Measurements from ENCODE around the gene ADD2.

ADD2 gene

GRCh38 chr2:70752396-70752795, 15.6 kb downstream of the ADD2 start:
- TF ChIP-seq FOXA1 (IDR thresholded peaks at IDR 0.05): no peak
- TF ChIP-seq L3MBTL2 (conservative IDR thresholded peaks at IDR 0.05): no peak
- TF ChIP-seq TARDBP (IDR thresholded peaks at IDR 0.05): no peak
- no peak for TF ChIP-seq CTBP1 (IDR thresholded peaks at IDR 0.05; ENCODE audit: borderline replicate concordance)
- TF ChIP-seq SP1 (IDR thresholded peaks at IDR 0.05): no peak
- TF ChIP-seq NFRKB (IDR thresholded peaks at IDR 0.05): no peak
- TF ChIP-seq FOXM1 (IDR thresholded peaks at IDR 0.05; ENCODE audit: borderline replicate concordance): no peak
- no peak for TF ChIP-seq ZNF384 (IDR thresholded peaks at IDR 0.05)
- no peak for TF ChIP-seq HDGF (IDR thresholded peaks at IDR 0.05; ENCODE audit: borderline replicate concordance)
- no peak for TF ChIP-seq SUZ12 (IDR thresholded peaks at IDR 0.05)
- no peak for TF ChIP-seq BHLHE40 (IDR thresholded peaks at IDR 0.05; ENCODE audit: borderline replicate concordance)
- no peak for TF ChIP-seq LEF1 (IDR thresholded peaks at IDR 0.05; ENCODE audit: borderline replicate concordance)
- no peak for TF ChIP-seq FOXK2 (IDR thresholded peaks at IDR 0.05)
- TF ChIP-seq ARNT (IDR thresholded peaks at IDR 0.05): no peak
- TF ChIP-seq PKNOX1 (IDR thresholded peaks at IDR 0.05): no peak
- no peak for TF ChIP-seq ELF4 (IDR thresholded peaks at IDR 0.05)
- CTCF ChIA-PET: no interaction called here
- DNase-seq (ENCODE audit: extremely low spot score): no peak
- POLR2A ChIA-PET: no interaction called here

- ChIA-PET CTCF (no interaction called here), POLR2A (no interaction called here)
- TF ChIP-seq HDGF (IDR thresholded peaks at IDR 0.05; ENCODE audit: borderline replicate concordance) (no peak), ELF4 (IDR thresholded peaks at IDR 0.05) (no peak), SUZ12 (IDR thresholded peaks at IDR 0.05) (no peak), BHLHE40 (IDR thresholded peaks at IDR 0.05; ENCODE audit: borderline replicate concordance) (no peak), LEF1 (IDR thresholded peaks at IDR 0.05; ENCODE audit: borderline replicate concordance) (no peak), ZNF384 (IDR thresholded peaks at IDR 0.05) (no peak), SP1 (IDR thresholded peaks at IDR 0.05) (no peak), FOXA1 (IDR thresholded peaks at IDR 0.05) (no peak), L3MBTL2 (conservative IDR thresholded peaks at IDR 0.05) (no peak), PKNOX1 (IDR thresholded peaks at IDR 0.05) (no peak), TARDBP (IDR thresholded peaks at IDR 0.05) (no peak), FOXM1 (IDR thresholded peaks at IDR 0.05; ENCODE audit: borderline replicate concordance) (no peak), CTBP1 (IDR thresholded peaks at IDR 0.05; ENCODE audit: borderline replicate concordance) (no peak), ARNT (IDR thresholded peaks at IDR 0.05) (no peak), NFRKB (IDR thresholded peaks at IDR 0.05) (no peak), FOXK2 (IDR thresholded peaks at IDR 0.05) (no peak)
- no peak for DNase-seq (ENCODE audit: extremely low spot score)
These were observed 16.1 kb downstream of the ADD2 start for GRCh38 chr2:70751881-70752280.

- POLR2A ChIA-PET: no interaction called here
- CTCF ChIA-PET: no interaction called here
- no peak for TF ChIP-seq TARDBP (IDR thresholded peaks at IDR 0.05)
- no peak for TF ChIP-seq SP1 (IDR thresholded peaks at IDR 0.05)
- TF ChIP-seq ELF4 (IDR thresholded peaks at IDR 0.05): no peak
- no peak for TF ChIP-seq BHLHE40 (IDR thresholded peaks at IDR 0.05; ENCODE audit: borderline replicate concordance)
- TF ChIP-seq FOXK2 (IDR thresholded peaks at IDR 0.05): no peak
- no peak for TF ChIP-seq SUZ12 (IDR thresholded peaks at IDR 0.05)
- TF ChIP-seq ARNT (IDR thresholded peaks at IDR 0.05): no peak
- no peak for TF ChIP-seq CTBP1 (IDR thresholded peaks at IDR 0.05; ENCODE audit: borderline replicate concordance)
- no peak for TF ChIP-seq LEF1 (IDR thresholded peaks at IDR 0.05; ENCODE audit: borderline replicate concordance)
- TF ChIP-seq FOXA1 (IDR thresholded peaks at IDR 0.05): no peak
- TF ChIP-seq HDGF (IDR thresholded peaks at IDR 0.05; ENCODE audit: borderline replicate concordance): no peak
- TF ChIP-seq NFRKB (IDR thresholded peaks at IDR 0.05): no peak
- TF ChIP-seq PKNOX1 (IDR thresholded peaks at IDR 0.05): no peak
- TF ChIP-seq FOXM1 (IDR thresholded peaks at IDR 0.05; ENCODE audit: borderline replicate concordance): no peak
These were observed 17.7 kb downstream of the ADD2 start for GRCh38 chr2:70750320-70750719.

GRCh38 chr2:70748002-70748784, 19.8 kb downstream of the ADD2 start:
- ChIA-PET CTCF (interaction anchor here (1.1 kb wide), 1 partner anchor 20 kb away, joined by 3 read pairs; the partner anchor contains the start of gene ADD2), POLR2A (no interaction called here)
- TF ChIP-seq CTBP1 (IDR thresholded peaks at IDR 0.05; ENCODE audit: borderline replicate concordance): no peak
- DNase-seq (ENCODE audit: extremely low spot score): no peak

More at GRCh38 chr2:70750320-70750719, 17.7 kb downstream of the ADD2 start:
- no peak for DNase-seq (ENCODE audit: extremely low spot score)

GRCh38 chr2:70747284-70747683, 20.7 kb downstream of the ADD2 start:
- no peak for DNase-seq (ENCODE audit: extremely low spot score)
- CTCF ChIA-PET: no interaction called here
- POLR2A ChIA-PET: no interaction called here
- TF ChIP-seq NFRKB (IDR thresholded peaks at IDR 0.05) (no peak), L3MBTL2 (conservative IDR thresholded peaks at IDR 0.05) (peak; percentile 33; the same call in 1 of the 2 replicates)

GRCh38 chr2:70746094-70746974, 21.7 kb downstream of the ADD2 start:
- TF ChIP-seq ARNT (IDR thresholded peaks at IDR 0.05) (no peak), NFRKB (IDR thresholded peaks at IDR 0.05) (no peak)
- ChIA-PET CTCF (interaction anchor here (1.2 kb wide), 1 partner anchor 22 kb away, joined by 6 read pairs; the partner anchor contains the start of gene ADD2), POLR2A (no interaction called here)
- DNase-seq (ENCODE audit: extremely low spot score): no peak
